GM23248 (cell line): Measurements from ENCODE around the gene RNASE4. TPM values are rescaled to one million over a fixed set of nuclear protein-coding genes. Genes with fewer than 3 reads are reported as not detected.
"Not testable (repeated sequence)": the region's sequence is repeated elsewhere in the genome, so short reads cannot be mapped to it uniquely, and the experiment has no call there.

Source experiments
- DNase-seq: peaks from one replicate; pipeline ENCODE4 v3.0.0-alpha.2; 2015
- H2AFZ ChIP-seq: fragments of 200-600 bp; sonication (generic); 2 replicates; pipeline ENCODE4 v1.6.1; 2016; ENCODE audit warnings: antibody characterized with exemption
- H3F3A ChIP-seq: fragments of 200-600 bp; sonication (generic); 2 replicates; pipeline ENCODE4 v1.6.1; 2016; ENCODE audit warnings: mild to moderate bottlenecking, antibody characterized with exemption, mixed run types; ENCODE audit not compliant: insufficient read depth
- H3K27ac ChIP-seq: fragments of 200-600 bp; sonication (generic); 2 replicates; pipeline ENCODE4 v1.5.1; 2016; ENCODE audit warnings: mild to moderate bottlenecking
- H3K27me3 ChIP-seq: fragments of 200-600 bp; sonication (generic); replicated peaks from 2 replicates; pipeline ENCODE4 v1.6.1; 2016; ENCODE audit warnings: mild to moderate bottlenecking; ENCODE audit not compliant: insufficient read depth
- H3K36me3 ChIP-seq: fragments of 200-600 bp; sonication (generic); 2 replicates; pipeline ENCODE4 v1.6.1; 2016; ENCODE audit warnings: low read depth, mild to moderate bottlenecking
- H3K4me1 ChIP-seq: fragments of 200-600 bp; sonication (generic); 2 replicates; pipeline ENCODE4 v1.6.1; 2016; ENCODE audit warnings: mild to moderate bottlenecking; ENCODE audit not compliant: insufficient read depth
- H3K4me2 ChIP-seq: fragments of 200-600 bp; sonication (generic); one replicate; pipeline ENCODE4 v1.6.1; 2016; ENCODE audit warnings: mild to moderate bottlenecking; ENCODE audit not compliant: unreplicated experiment
- H3K4me3 ChIP-seq: fragments of 200-600 bp; sonication (generic); 2 replicates; pipeline ENCODE4 v1.5.1; 2016; ENCODE audit warnings: mild to moderate bottlenecking
- H3K79me2 ChIP-seq: fragments of 200-600 bp; sonication (generic); 2 replicates; pipeline ENCODE4 v1.6.1; 2016; ENCODE audit warnings: mild to moderate bottlenecking; ENCODE audit not compliant: insufficient read depth
- H3K9ac ChIP-seq: fragments of 200-600 bp; sonication (generic); 2 replicates; pipeline ENCODE4 v1.6.1; 2016; ENCODE audit warnings: mild to moderate bottlenecking
- H3K9me2 ChIP-seq: fragments of 200-600 bp; sonication (generic); 2 replicates; pipeline ENCODE4 v1.6.1; 2016; ENCODE audit warnings: mixed run types, mild to moderate bottlenecking, moderate library complexity; ENCODE audit not compliant: insufficient read depth
- H3K9me3 ChIP-seq: fragments of 200-600 bp; sonication (generic); one replicate; pipeline ENCODE4 v1.6.1; 2017; ENCODE audit warnings: low read depth
- H4K20me1 ChIP-seq: fragments of 200-600 bp; sonication (generic); 2 replicates; pipeline ENCODE4 v1.6.0; 2016; ENCODE audit not compliant: insufficient read depth
- EZH2 ChIP-seq: fragments of 200-600 bp; sonication (generic); IDR thresholded peaks from 2 replicates; pipeline ENCODE4 v1.6.1; 2018; ENCODE audit warnings: antibody characterized with exemption, mild to moderate bottlenecking; ENCODE audit not compliant: insufficient read depth, poor library complexity, severe bottlenecking
- EZH2phosphoT487 ChIP-seq: fragments of 200-600 bp; sonication (generic); IDR thresholded peaks from 2 replicates; pipeline ENCODE4 v1.6.1; 2018; ENCODE audit warnings: antibody characterized with exemption, moderate library complexity, mild to moderate bottlenecking, low read depth; ENCODE audit not compliant: insufficient read depth
- WGBS, 2 experiments: methylation state at CpG; one replicate each; pipeline ENCODE4 v1.1.6; 2015 to 2017; ENCODE audit warnings: low lambda C conversion rate in 2 of 2, low coverage in 1 of 2; ENCODE audit errors: missing lambda C conversion rate in 2 of 2; 5-methylcytosine and 5-hydroxymethylcytosine counted together
- in situ Hi-C: fragments of 300-500 bp; cut with MboI; formaldehyde crosslinking; loops from 2 replicates; pipeline ENCODE4 v1.15.0; 2020
- polyA plus RNA-seq: library from polyadenylated mRNA; unstranded; fragments of >200 nt; fragmentation: Nextera tagmentation; extraction: Ambion mirVana; gene quantifications from 2 replicates; pipeline ENCODE4 v1.2.1, GENCODE V29; 2016
- total RNA-seq: library from RNA; depleted of rRNA; stranded (reverse); fragments of >200 nt; shearing (Covaris generic); gene quantifications from 2 replicates; pipeline ENCODE4 v1.2.3, GENCODE V29; 2014

The RNASE4 gene
- total and polyA plus RNA-seq, 2 experiments from 2014 or later = 35.9 to 37.9 TPM

DNA sequence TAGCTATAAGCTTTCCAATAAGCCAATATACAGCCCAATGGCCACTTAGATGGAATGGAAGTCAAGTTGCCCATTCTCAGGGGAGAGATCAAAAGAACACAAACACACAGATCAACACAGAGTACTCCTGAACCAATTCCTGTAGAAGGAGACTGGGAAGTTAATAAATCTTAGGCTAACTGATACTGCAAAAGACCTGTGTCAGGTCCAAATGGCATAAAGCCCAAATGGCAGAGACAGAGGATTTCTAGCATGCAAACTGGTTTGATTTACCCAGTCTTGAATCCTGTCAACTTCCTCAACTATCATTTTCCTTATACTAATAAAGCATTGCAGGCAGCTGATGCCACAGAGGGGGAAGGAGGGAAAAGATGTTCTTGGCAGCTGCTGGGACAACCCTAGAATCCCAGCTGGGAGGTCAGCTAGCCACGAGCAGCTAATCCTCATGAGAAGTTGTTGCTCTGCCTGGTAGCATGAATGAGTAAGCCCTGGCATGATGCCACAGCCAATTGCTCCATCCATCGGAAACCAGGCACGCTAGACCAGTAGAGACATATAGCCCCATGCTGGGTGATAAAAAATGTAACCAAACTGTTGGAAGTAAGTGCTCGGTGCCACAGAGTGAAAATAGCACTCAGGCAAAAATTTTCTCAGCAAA is 30.4 kb downstream of the RNASE4 start:
- in situ Hi-C loops = no loop called here
- H3F3A ChIP-seq = no peaks in the 10 kb centered on the region
- DNase-seq = peak; percentile 59
- no peak overlapping the region for H3K9ac ChIP-seq
- H3K4me2 ChIP-seq = no peak overlapping the region
- H3K4me1 ChIP-seq = no peaks in the 10 kb centered on the region
- no peaks in the 10 kb centered on the region for H3K79me2 ChIP-seq
- 17 to 19% methylated on average over 4 of the region's 4 CpGs for WGBS, 2 experiments
- no peaks in the 10 kb centered on the region for H3K9me2 ChIP-seq
- TF ChIP-seq EZH2phosphoT487 = no peak
- TF ChIP-seq EZH2 = no peak
- H3K9me3 ChIP-seq = no peaks in the 10 kb centered on the region
- no peaks in the 10 kb centered on the region for H4K20me1 ChIP-seq
- no peak overlapping the region for H2AFZ ChIP-seq
- H3K27me3 ChIP-seq = peaks cover 9% of the 10 kb centered on the region; the same call in 1 of the 2 replicates
- no peaks in the 10 kb centered on the region for H3K36me3 ChIP-seq
- no peak overlapping the region for H3K4me3 ChIP-seq
- no peak overlapping the region for H3K27ac ChIP-seq

DNA sequence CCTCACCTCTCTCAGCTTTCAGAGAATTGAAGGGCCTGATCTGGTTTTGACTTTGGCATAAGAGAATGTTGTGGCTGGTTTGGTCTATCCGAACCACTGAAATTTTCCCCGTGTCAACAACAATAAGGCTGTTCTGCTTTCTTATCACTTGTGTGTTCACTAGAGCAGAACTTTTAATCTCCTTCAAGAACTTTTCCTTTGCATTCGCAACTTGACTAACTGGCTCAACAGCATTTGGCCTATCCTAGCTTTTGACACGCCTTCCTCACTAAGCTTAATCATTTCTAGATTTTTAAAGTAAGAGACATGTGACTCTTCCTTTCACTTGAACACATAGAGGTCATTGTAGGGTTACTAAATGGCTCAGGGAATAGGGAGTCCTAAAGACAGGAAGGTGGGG is 35.4 kb downstream of the RNASE4 start:
- Histone ChIP-seq H3K27me3 (peaks cover 8% of the 10 kb centered on the region), H2AFZ (no peak overlapping the region), H3K9me3 (no peaks in the 10 kb centered on the region), H3F3A (no peaks in the 10 kb centered on the region), H3K4me2 (no peak overlapping the region), H3K27ac (no peak overlapping the region), H3K36me3 (no peaks in the 10 kb centered on the region), H4K20me1 (no peaks in the 10 kb centered on the region), H3K4me1 (no peaks in the 10 kb centered on the region), H3K9ac (no peak overlapping the region), H3K79me2 (no peaks in the 10 kb centered on the region), H3K9me2 (no peaks in the 10 kb centered on the region), H3K4me3 (no peak overlapping the region)
- 33 to 47% methylated on average over 4 of the region's 4 CpGs for WGBS, 2 experiments
- TF ChIP-seq EZH2phosphoT487 (no peak), EZH2 (no peak)
- no peak for DNase-seq
- in situ Hi-C loops = no loop called here

DNA sequence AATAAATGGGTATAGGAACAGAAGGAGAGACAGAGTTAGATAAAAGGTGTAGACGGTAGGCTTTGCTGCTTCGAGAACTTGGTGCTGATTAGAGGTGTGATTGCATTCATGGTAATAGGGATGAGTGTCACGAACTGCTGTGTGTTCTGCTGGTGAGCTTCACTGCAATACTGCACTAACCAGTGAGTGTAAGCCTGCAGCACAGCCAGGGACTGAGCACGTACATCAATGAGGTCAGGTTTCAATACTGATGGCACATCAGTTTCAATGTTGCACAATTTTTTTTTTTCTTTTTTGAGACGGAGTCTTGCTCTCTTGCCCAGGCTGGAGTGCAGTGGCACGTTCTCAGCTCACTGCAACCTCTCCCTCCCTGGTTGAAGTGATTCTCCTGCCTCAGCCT is 36.4 kb downstream of the RNASE4 start:
- Histone ChIP-seq H3K9me2 (no peaks in the 10 kb centered on the region), H3K4me2 (no peak overlapping the region), H4K20me1 (no peaks in the 10 kb centered on the region), H2AFZ (no peak overlapping the region), H3K36me3 (no peaks in the 10 kb centered on the region), H3K27ac (no peak overlapping the region), H3K27me3 (peaks cover 8% of the 10 kb centered on the region), H3F3A (no peaks in the 10 kb centered on the region), H3K4me3 (no peak overlapping the region), H3K79me2 (no peaks in the 10 kb centered on the region), H3K9ac (no peak overlapping the region), H3K4me1 (no peaks in the 10 kb centered on the region), H3K9me3 (no peaks in the 10 kb centered on the region)
- 20 to 26% methylated on average over 6 of the region's 6 CpGs for WGBS, 2 experiments
- in situ Hi-C loops = no loop called here
- no peak for DNase-seq
- TF ChIP-seq EZH2phosphoT487 (no peak), EZH2 (no peak)

- Histone ChIP-seq H3K4me1 (no peaks in the 10 kb centered on the region), H3K36me3 (no peaks in the 10 kb centered on the region), H3K79me2 (no peaks in the 10 kb centered on the region), H2AFZ (no peak overlapping the region), H3K27me3 (peaks cover 8% of the 10 kb centered on the region), H4K20me1 (no peaks in the 10 kb centered on the region), H3K4me3 (no peak overlapping the region), H3K9ac (no peak overlapping the region), H3K9me3 (no peaks in the 10 kb centered on the region), H3K9me2 (no peaks in the 10 kb centered on the region), H3K4me2 (no peak overlapping the region), H3F3A (no peaks in the 10 kb centered on the region), H3K27ac (no peak overlapping the region)
- in situ Hi-C loops = no loop called here
- TF ChIP-seq EZH2 (no peak), EZH2phosphoT487 (no peak)
- DNase-seq = no peak
- 65 to 70% methylated on average over 12 of the region's 12 CpGs for WGBS, 2 experiments
These were observed 37.7 kb downstream of the RNASE4 start for GRCh38 chr14:20722016-20722415.

GRCh38 chr14:20723488-20723887 is 39.1 kb downstream of the RNASE4 start:
- peaks cover 8% of the 10 kb centered on the region for H3K27me3 ChIP-seq
- in situ Hi-C loops = no loop called here

GRCh38 chr14:20726121-20726520 is 41.8 kb downstream of the RNASE4 start:
- H4K20me1 ChIP-seq, H3K79me2 ChIP-seq, H3K4me2 ChIP-seq, DNase-seq, H3K4me3 ChIP-seq, H3K9me2 ChIP-seq, H2AFZ ChIP-seq, H3K27me3 ChIP-seq, H3K9me3 ChIP-seq, H3K27ac ChIP-seq, H3F3A ChIP-seq, H3K36me3 ChIP-seq, H3K9ac ChIP-seq, H3K4me1 ChIP-seq, in situ Hi-C loops: not testable (repeated sequence)
- 53 to 59% methylated on average over 3 of the region's 3 CpGs for WGBS, 2 experiments

More at GRCh38 chr14:20723488-20723887, 39.1 kb downstream of the RNASE4 start:
- H3K4me1 ChIP-seq = no peaks in the 10 kb centered on the region
- no peaks in the 10 kb centered on the region for H3K36me3 ChIP-seq
- TF ChIP-seq EZH2 = no peak
- no peak for TF ChIP-seq EZH2phosphoT487
- no peaks in the 10 kb centered on the region for H3K79me2 ChIP-seq
- H3K4me2 ChIP-seq = no peak overlapping the region
- 13 to 14% methylated on average over 14 to 17 of the region's 28 CpGs for WGBS, 2 experiments
- DNase-seq = no peak
- no peaks in the 10 kb centered on the region for H3K9me2 ChIP-seq
- H3K9ac ChIP-seq = no peak overlapping the region
- H3K9me3 ChIP-seq = no peaks in the 10 kb centered on the region
- H3K4me3 ChIP-seq = no peak overlapping the region
- H3K27ac ChIP-seq = no peak overlapping the region
- no peaks in the 10 kb centered on the region for H3F3A ChIP-seq
- H4K20me1 ChIP-seq = no peaks in the 10 kb centered on the region
- no peak overlapping the region for H2AFZ ChIP-seq
